IgD-negative memory B cell (primary cell): ENCODE results near the gene SLC46A3. TPM values are rescaled to one million over a fixed set of nuclear protein-coding genes. Genes with fewer than 3 reads are reported as not detected.
A peak's percentile ranks its signal among the peaks of the same experiment; 100 is the strongest.
"Not testable (repeated sequence)": the region's sequence is repeated elsewhere in the genome, so short reads cannot be mapped to it uniquely, and the experiment has no call there.

Experiments used
- H3K27ac Mint-ChIP-seq, 3 donors: one replicate each; pipeline ENCODE4 v1.8.0; 2020 to 2022; ENCODE audit warnings: mild to moderate bottlenecking in 3 of 3, mixed read lengths in 3 of 3, moderate library complexity in 1 of 3
- H3K27me3 Mint-ChIP-seq: one replicate; pipeline ENCODE4 v1.8.0; 2021; ENCODE audit warnings: mixed read lengths
- H3K36me3 Mint-ChIP-seq: one replicate; pipeline ENCODE4 v1.8.0; 2020; ENCODE audit warnings: mild to moderate bottlenecking, mixed read lengths
- H3K4me1 Mint-ChIP-seq, 3 donors: one replicate each; pipeline ENCODE4 v1.8.0; 2020 to 2022; ENCODE audit warnings: mixed read lengths in 3 of 3, mild to moderate bottlenecking in 1 of 3
- H3K4me3 Mint-ChIP-seq, 4 donors: one replicate each; pipeline ENCODE4 v1.8.0; 2020 to 2022; ENCODE audit warnings: mild to moderate bottlenecking in 4 of 4, mixed read lengths in 4 of 4, moderate library complexity in 3 of 4
- H3K9me3 Mint-ChIP-seq, 3 donors: one replicate each; pipeline ENCODE4 v1.8.0; 2020 to 2021; ENCODE audit warnings: mixed read lengths in 3 of 3, mild to moderate bottlenecking in 1 of 3
- polyA plus RNA-seq: library from polyadenylated mRNA; unstranded; fragments of 300-500 nt; fragmentation: Illumina TruSeq; gene quantifications from one replicate; pipeline ENCODE4 v1.2.3, GENCODE V29; 2021

The SLC46A3 gene
- polyA plus RNA-seq, 1 donor from 2014 or later: 18.0 TPM

DNA sequence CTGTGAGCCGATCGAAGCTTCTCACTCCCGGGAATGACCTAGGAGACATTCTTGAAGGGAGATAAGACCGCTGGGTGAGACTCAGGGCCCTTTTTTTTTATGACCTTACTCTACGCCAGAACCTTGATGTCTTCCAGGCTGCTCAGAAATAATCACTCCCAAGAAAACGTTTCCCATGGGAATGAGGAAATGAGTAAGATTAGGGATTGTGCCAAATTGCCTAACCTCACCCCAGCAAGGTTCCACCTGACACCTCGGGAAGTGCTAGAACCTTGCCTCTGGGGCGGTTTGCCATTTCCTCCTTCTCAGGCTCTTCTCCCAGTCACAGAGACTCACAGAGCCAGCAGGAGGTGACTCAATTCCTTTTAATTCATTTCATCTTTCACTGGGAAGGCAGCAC is 2.3 kb downstream of the SLC46A3 start:
- peaks cover 11% of the 10 kb centered on the region for H3K36me3 Mint-ChIP-seq
- H3K27ac Mint-ChIP-seq: peak overlapping the region in 2 of 3 donors; percentile 23 to 48
- H3K4me1 Mint-ChIP-seq: peaks cover 16 to 26% (median 17%) of the 10 kb centered on the region in 3 donors
- peak overlapping the region in 2 of 4 donors; percentile 68 to 97 for H3K4me3 Mint-ChIP-seq
- no peaks in the 10 kb centered on the region for H3K9me3 Mint-ChIP-seq
- no peaks in the 10 kb centered on the region for H3K27me3 Mint-ChIP-seq

DNA sequence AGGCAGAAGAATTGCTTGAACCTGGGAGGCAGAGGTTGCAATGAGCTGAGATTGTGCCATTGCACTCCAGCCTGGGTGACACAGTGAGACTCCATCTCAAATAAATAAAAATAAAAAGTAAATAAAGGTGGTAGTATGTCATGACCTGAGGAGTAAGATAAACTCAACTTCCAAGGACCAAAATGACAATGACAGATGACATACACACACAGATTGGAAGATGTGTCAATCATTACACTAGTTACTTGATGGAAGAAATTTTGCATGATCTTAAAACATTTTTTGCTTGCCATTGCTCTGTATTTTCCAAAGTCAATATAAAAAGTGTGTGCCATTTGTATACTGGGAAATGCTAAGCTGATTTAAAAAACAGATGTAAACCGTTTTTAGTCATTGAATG is 4.1 kb downstream of the SLC46A3 start:
- H3K4me3 Mint-ChIP-seq: peak overlapping the region in 1 of 4 donors; percentile 78
- peaks cover 16 to 26% (median 16%) of the 10 kb centered on the region in 3 donors for H3K4me1 Mint-ChIP-seq
- no peaks in the 10 kb centered on the region for H3K9me3 Mint-ChIP-seq
- no peaks in the 10 kb centered on the region for H3K27me3 Mint-ChIP-seq
- peaks cover 16% of the 10 kb centered on the region for H3K36me3 Mint-ChIP-seq
- peak overlapping the region in 1 of 3 donors; percentile 43 for H3K27ac Mint-ChIP-seq

DNA sequence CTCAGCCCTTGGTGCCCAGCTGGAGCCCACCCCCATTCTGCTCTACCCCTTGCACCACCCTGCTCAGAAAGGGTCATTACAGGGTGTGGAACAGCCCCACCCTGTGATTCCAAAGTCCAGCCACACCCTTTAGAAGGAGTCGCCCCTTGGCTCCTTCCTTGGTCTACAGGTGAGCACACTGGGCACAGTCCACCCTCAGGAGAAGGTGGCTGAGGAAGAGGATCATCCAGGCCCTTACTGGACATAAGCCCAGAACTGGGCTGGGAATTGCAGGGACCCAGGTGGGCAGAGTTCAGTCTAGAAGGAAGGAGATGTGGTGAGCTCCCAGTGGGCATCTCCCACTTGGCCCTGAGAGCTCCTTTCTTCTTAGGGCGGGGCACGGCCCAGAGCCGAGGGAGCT is 8.6 kb downstream of the SLC46A3 start:
- Mint-ChIP-seq H3K4me3 (no peak overlapping the region), H3K27me3 (no peaks in the 10 kb centered on the region), H3K36me3 (peaks cover 21% of the 10 kb centered on the region), H3K4me1 (peaks cover 8 to 10% (median 8%) of the 10 kb centered on the region in 3 donors), H3K9me3 (no peaks in the 10 kb centered on the region), H3K27ac (no peak overlapping the region)

DNA sequence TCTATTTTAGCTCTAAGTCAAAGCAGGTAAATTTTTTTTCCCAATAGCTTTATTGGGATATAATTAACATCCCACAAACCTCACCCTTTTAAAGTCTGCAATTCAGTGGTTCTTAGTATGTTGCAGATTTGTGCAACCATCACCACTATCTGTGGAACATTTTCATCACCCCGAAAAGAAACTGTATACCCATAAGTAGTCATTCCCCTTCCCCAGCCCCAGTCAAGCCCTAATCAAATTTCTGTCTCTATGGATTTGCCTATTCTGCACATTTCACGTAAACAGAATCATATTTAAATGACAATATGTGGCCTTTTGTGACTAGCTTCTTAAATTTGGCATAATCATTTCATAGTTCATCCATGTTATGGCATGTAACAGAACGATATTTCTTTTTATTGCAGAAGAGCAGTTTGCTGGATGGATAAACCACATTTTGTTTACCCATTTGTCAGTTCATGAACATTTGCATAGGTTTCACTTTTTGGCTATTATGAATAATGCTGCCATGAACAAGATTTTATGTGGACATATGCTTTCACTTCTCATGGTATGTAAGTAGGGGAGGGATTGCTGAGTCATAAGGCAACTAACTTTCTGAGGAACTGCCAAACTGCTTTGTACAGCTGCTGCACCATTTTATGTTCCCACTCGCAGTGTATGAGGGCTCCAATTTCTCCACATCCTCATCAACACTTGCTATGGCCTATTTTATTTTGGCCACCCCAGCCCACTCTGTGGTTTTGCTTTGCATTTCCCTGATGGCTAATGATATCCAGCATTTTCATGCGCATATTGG is 10.9 kb downstream of the SLC46A3 start:
- H3K4me3 Mint-ChIP-seq: peak overlapping the region in 1 of 4 donors; percentile 4
- H3K27ac Mint-ChIP-seq: peak overlapping the region in 1 of 3 donors; percentile 19
- H3K9me3 Mint-ChIP-seq: no peaks in the 10 kb centered on the region
- peaks cover 19% of the 10 kb centered on the region for H3K36me3 Mint-ChIP-seq
- H3K27me3 Mint-ChIP-seq: no peaks in the 10 kb centered on the region
- H3K4me1 Mint-ChIP-seq: peaks cover 8 to 10% (median 8%) of the 10 kb centered on the region in 3 donors

DNA sequence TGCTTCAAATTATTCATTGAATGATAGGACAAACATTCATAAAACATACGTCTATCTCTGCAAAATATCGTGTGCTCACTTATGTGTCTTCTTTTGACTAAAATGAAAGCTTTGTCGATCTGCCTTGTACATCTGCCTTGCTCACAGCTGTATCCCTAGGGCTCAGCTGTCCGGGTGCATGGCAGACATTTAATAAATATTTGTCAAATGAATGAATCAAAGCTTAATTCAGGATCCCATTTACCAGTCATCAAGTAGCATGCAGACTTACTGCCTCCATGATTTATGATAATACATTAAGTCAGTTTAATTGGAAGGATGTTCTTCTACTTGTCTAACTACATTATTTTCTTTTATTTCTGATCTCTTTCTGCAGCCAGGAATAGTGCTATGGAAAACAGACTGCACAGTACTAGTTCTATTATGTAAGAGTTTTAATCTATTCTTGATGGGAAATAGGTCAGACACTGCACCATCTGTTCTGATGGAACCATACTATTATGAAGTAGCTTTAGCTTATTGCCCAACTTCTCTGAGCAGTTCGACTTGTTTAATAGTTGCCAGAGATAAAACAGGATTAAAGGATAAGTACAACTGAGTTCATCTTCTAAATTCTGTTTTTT is 13.2 kb downstream of the SLC46A3 start:
- Mint-ChIP-seq H3K36me3 (peaks cover 22% of the 10 kb centered on the region), H3K4me1 (peaks cover 8 to 10% (median 8%) of the 10 kb centered on the region in 3 donors), H3K4me3 (no peak overlapping the region), H3K27me3 (no peaks in the 10 kb centered on the region), H3K27ac (no peak overlapping the region), H3K9me3 (no peaks in the 10 kb centered on the region)

DNA sequence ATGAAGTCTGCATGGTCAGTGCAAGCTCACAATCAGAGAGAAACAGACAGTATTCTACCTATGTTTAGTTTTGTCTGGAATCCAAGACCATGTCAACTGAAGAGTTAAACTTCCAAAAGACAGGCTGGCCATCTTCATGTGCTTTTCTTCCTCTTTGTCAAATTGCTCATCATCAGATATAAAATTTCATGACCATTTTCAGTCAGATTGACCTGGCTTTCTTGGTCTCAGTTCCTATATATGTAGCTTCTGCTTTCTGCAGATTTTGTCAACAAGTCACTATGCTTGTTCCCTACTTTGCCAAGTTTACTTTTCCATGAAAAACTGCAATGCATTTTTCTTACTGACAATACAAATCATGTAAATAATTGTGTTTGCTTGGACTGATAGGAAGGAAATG is 13.9 kb downstream of the SLC46A3 start:
- Mint-ChIP-seq H3K27ac (no peak overlapping the region), H3K4me1 (peaks cover 8 to 10% (median 8%) of the 10 kb centered on the region in 3 donors), H3K27me3 (no peaks in the 10 kb centered on the region), H3K4me3 (no peak overlapping the region), H3K36me3 (peaks cover 21% of the 10 kb centered on the region), H3K9me3 (peaks cover 0 to 2% (median 0%) of the 10 kb centered on the region in 3 donors)

DNA sequence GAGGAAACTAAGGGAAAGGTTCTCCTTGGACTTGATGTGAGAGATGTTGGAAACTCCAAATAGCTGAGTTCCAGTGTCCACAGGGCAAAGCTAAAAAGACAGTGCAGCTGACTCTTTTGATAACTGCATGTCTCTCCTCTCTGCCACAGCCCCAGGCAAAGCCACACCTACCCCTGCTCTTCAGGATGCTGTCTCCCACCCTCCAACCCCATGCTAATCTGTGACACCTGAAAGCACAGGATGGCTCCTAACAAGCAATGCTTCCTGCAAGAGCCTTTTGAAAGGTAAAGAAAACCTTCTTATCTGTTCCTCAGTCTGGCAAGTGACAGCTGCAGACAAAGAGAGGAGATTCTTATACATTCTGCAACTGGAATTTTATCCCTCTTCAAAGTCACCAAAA is 14.5 kb downstream of the SLC46A3 start:
- Mint-ChIP-seq H3K4me1 (peaks cover 8 to 10% (median 8%) of the 10 kb centered on the region in 3 donors), H3K27ac (no peak overlapping the region), H3K9me3 (peaks cover 0 to 2% (median 0%) of the 10 kb centered on the region in 3 donors), H3K27me3 (no peaks in the 10 kb centered on the region), H3K36me3 (peaks cover 16% of the 10 kb centered on the region), H3K4me3 (no peak overlapping the region)

DNA sequence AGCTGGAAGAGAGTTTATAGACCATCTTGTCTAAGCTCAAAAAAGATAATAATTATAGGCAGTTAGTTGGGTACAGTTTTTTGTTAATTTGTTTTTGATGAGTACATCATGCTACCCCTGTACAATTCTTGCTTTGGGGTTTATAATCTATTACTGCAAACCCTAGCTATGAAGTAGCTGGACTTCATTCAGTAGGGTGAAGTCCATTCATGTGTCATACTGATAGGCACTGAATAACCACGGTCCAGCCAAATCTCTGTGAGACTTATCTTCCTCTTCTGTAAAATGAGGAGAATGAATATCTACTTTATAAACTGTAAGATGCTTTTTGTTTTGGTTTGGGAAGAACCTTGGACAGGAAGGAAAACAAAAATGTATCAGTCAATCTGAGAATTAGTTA is 19.5 kb downstream of the SLC46A3 start:
- no peak overlapping the region for H3K4me3 Mint-ChIP-seq
- no peak overlapping the region for H3K27ac Mint-ChIP-seq
- no peaks in the 10 kb centered on the region for H3K4me1 Mint-ChIP-seq
- H3K27me3 Mint-ChIP-seq: no peaks in the 10 kb centered on the region
- H3K36me3 Mint-ChIP-seq: peaks cover 28% of the 10 kb centered on the region
- peaks cover 0 to 6% (median 2%) of the 10 kb centered on the region in 3 donors for H3K9me3 Mint-ChIP-seq

DNA sequence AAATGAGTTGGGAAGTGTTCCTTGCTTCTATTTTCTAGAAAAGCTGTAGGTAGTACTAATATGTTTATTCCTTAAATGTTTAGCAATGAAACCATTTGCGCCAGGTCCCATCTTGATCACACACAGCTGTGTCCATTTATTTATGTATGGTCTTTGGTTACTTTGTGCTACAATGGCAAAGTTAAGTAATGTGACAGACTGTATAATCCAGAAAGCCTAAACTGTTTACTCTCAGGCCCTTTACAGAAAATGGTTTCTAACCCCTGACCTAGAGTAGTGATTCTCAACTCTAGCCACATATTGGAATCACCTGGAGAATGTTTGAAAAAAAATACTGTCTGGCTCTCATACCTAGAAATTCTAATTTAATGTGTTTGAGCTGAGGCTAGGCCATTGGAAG is 21.3 kb downstream of the SLC46A3 start:
- Mint-ChIP-seq H3K27ac (no peak overlapping the region), H3K27me3 (no peaks in the 10 kb centered on the region), H3K36me3 (peaks cover 30% of the 10 kb centered on the region), H3K4me1 (peaks cover 0 to 3% (median 0%) of the 10 kb centered on the region in 3 donors), H3K4me3 (no peak overlapping the region), H3K9me3 (peaks cover 2 to 10% (median 4%) of the 10 kb centered on the region in 3 donors)

DNA sequence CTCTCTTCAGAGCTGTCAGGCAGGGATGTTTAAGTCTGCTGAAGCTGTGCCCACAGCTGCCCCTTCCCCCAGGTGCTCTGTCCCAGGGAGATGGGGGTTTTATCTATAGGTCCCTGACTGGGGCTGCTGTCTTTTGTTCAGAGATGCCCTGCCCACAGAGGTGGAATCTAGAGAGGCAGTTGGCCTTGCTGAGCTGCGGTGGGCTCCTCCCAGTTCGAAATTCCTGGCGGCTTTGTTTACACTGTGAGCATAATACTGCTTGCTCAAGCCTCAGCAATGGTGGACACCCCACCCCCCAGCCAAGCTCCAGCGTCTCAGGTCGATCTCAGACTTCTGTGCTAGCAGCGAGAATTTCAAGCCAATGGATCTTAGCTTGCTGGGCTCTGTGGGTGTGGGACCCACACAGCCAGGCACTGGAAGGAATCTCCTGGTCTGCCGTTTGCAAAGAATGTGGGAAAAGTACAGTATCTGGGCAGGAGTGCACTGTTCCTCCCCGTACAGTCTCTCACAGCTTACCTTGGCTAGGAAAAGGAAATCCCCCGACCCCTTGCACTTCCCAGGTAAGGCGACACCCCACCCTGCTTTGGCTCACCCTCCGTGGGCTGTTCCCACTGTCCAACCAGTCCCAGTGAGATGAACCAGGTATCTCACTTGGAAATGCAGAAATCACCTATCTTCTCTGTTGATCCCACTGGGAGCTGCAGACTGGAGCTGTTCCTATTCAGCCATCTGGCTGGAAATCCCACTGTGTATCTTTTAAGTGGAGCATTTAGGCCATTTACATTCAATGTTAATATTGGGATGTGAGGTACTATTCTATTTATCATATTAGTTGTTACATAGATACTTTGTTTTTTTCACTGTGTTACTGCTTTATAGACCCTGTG is 24.9 kb downstream of the SLC46A3 start:
- not testable (repeated sequence) for H3K27ac Mint-ChIP-seq, H3K4me3 Mint-ChIP-seq, H3K27me3 Mint-ChIP-seq, H3K4me1 Mint-ChIP-seq
- H3K36me3 Mint-ChIP-seq: peaks cover 16% of the 10 kb centered on the region
- H3K9me3 Mint-ChIP-seq: peaks cover 2 to 19% (median 16%) of the 10 kb centered on the region in 3 donors

DNA sequence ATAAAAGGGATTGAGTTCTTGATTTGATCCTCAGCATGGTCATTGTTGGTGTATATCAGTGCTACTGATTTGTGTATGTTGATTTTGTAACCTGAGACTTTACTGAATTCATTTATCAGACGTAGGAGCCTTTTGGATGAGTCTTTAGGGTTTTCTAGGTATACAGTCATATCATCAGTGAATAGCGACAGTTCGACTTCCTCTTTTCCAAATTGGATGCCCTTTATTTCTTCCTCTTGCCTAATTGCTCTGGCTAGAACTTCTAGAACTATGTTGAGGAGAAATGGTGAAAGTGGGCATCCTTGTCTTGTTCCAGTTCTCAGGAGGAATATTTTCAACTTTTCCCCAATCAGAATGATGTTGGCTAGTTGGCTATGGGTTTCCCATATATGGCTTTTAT is 32.9 kb downstream of the SLC46A3 start:
- H3K9me3 Mint-ChIP-seq: peaks cover 0 to 17% (median 16%) of the 10 kb centered on the region in 3 donors
- no peak overlapping the region for H3K27ac Mint-ChIP-seq
- no peak overlapping the region for H3K4me3 Mint-ChIP-seq
- H3K27me3 Mint-ChIP-seq: no peaks in the 10 kb centered on the region
- H3K4me1 Mint-ChIP-seq: no peaks in the 10 kb centered on the region
- H3K36me3 Mint-ChIP-seq: no peaks in the 10 kb centered on the region

DNA sequence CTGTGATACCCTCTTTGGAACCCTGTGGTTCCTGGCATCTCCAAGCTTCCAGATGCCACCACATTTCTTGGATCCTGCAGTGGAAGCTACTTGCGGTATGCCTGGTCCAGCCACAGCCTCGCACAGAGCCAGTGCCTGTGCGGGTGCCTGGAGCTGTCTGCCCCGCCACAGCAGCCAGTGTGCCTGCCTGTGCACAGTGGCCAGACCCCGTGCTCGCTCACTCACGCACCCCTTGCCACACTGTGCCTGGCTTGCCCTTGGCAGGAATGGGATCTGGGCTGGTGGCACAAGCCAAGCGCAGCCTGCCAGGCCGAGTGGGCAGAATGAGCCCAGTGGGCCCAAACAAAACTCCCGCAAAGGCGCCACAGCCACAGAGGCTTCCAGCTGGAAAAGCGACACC is 33.7 kb downstream of the SLC46A3 start:
- Mint-ChIP-seq H3K27ac (no peak overlapping the region), H3K4me1 (no peaks in the 10 kb centered on the region), H3K9me3 (peaks cover 0 to 16% (median 13%) of the 10 kb centered on the region in 3 donors), H3K4me3 (no peak overlapping the region), H3K36me3 (no peaks in the 10 kb centered on the region), H3K27me3 (no peaks in the 10 kb centered on the region)

DNA sequence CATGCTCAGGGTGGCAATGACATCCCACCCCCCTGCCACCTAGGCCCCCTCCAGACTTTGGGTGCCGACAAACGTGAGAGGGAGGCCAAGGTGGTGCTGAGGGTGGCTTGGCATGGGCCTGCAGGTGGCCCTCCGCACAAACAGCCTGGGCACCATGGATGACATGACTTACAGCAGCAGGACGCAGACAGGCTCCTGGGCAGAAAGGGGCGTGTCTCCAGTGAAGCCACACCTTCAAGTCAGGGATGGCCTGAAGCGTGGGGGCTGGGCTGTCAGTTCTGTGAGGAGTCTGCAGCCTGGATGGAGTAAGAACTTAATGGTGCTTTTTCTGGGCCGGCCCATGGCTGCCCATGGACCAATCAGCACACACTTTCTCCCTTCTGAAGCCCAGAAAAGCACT is 34.5 kb downstream of the SLC46A3 start:
- H3K27me3 Mint-ChIP-seq: no peaks in the 10 kb centered on the region
- no peak overlapping the region for H3K4me3 Mint-ChIP-seq
- no peak overlapping the region for H3K27ac Mint-ChIP-seq
- no peaks in the 10 kb centered on the region for H3K36me3 Mint-ChIP-seq
- peaks cover 0 to 13% (median 8%) of the 10 kb centered on the region in 3 donors for H3K9me3 Mint-ChIP-seq
- H3K4me1 Mint-ChIP-seq: no peaks in the 10 kb centered on the region

DNA sequence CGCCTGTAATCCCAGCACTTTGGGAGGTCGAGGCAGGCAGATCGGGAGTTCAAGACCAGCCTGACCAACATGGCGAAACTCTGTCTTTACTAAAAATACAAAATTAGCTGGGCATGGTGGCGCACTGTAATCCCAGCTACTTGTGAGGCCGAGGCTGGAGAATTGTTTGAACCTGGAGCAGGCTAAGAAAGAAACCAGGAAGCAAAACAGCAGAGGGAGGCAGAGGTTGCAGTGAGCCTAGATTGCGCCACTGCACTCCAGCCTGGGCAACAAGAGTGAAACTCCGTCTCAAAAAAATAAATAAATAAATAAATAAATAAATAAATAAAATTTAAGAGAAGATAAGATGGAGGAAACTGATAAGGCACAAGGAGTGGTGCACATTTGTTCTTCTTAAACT is 35.6 kb downstream of the SLC46A3 start:
- H3K9me3 Mint-ChIP-seq: peaks cover 0 to 13% (median 4%) of the 10 kb centered on the region in 3 donors
- H3K27me3 Mint-ChIP-seq, H3K36me3 Mint-ChIP-seq, H3K4me3 Mint-ChIP-seq, H3K4me1 Mint-ChIP-seq: not testable (repeated sequence)
- peak overlapping the region in 1 of 3 donors; percentile 46 for H3K27ac Mint-ChIP-seq

DNA sequence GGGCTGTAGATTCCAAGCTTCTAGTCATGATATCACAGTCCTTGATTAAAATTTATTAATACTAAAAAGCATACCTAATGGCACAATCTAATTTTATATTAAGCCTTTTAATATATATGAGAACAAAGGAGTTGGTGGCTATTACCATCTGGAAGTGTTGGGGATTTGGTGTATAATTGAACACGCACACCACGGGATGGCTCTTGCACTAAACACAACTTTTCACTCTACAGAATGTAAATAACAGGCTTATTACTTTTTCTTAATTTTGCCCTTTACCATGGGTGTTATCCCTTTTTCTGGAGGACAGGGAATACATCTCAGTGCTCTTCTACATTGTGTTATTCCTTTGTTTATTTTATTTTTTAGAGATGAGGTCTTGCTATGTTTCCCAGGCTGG is 38.2 kb downstream of the SLC46A3 start:
- Mint-ChIP-seq H3K4me1 (no peaks in the 10 kb centered on the region), H3K4me3 (no peak overlapping the region), H3K27me3 (no peaks in the 10 kb centered on the region), H3K9me3 (no peaks in the 10 kb centered on the region), H3K36me3 (no peaks in the 10 kb centered on the region), H3K27ac (no peak overlapping the region)
